CD14-positive monocyte (primary cell): Measurements from ENCODE around the gene KLF15. TPM values are rescaled to one million over a fixed set of nuclear protein-coding genes. Genes with fewer than 3 reads are reported as not detected.

ENCODE experiments used
- DNase-seq, 3 donors: peaks; one replicate each; pipeline ENCODE4 v3.0.0-alpha.2; 2011 to 2022
- H2AFZ ChIP-seq: 2 replicates; pipeline ENCODE4 v1.6.0; 2012; ENCODE audit warnings: mild to moderate bottlenecking, low read depth, low read length, inconsistent platforms; ENCODE audit not compliant: insufficient read depth, poor library complexity, severe bottlenecking
- H3K27ac ChIP-seq, 2 donors: 1 replicate in 1 of 2; 2 replicates in 1 of 2; pipeline ENCODE4 v1.5.1; 2012 to 2013; ENCODE audit warnings: low read length in 2 of 2, control low read depth in 1 of 2, inconsistent platforms in 1 of 2, low read depth in 1 of 2, mild to moderate bottlenecking in 1 of 2
- H3K27me3 ChIP-seq, 2 donors: one replicate each; pipeline versions ENCODE4 v1.6.0 to v1.6.1; 2011 to 2013; ENCODE audit warnings: low read length in 2 of 2; ENCODE audit not compliant: control insufficient read depth in 2 of 2, insufficient read depth in 2 of 2
- H3K36me3 ChIP-seq, 2 donors: replicated peaks in 1 of 2; 1 replicate in 1 of 2; 2 replicates in 1 of 2; pipeline versions ENCODE4 v1.5.1 to v1.6.1; 2012 to 2013; ENCODE audit warnings: low read length in 2 of 2, control low read depth in 1 of 2, inconsistent platforms in 1 of 2, mild to moderate bottlenecking in 1 of 2; ENCODE audit not compliant: insufficient read depth in 2 of 2, control insufficient read depth in 1 of 2
- H3K4me1 ChIP-seq, 2 donors: 1 replicate in 1 of 2; 2 replicates in 1 of 2; pipeline versions ENCODE4 v1.5.1 to v1.6.1; 2012 to 2013; ENCODE audit warnings: low read length in 2 of 2, control low read depth in 1 of 2, inconsistent platforms in 1 of 2, mild to moderate bottlenecking in 1 of 2, moderate library complexity in 1 of 2; ENCODE audit not compliant: insufficient read depth in 2 of 2, control insufficient read depth in 1 of 2
- H3K4me2 ChIP-seq: replicated peaks from 2 replicates; pipeline ENCODE3; 2012; ENCODE audit warnings: low read length, moderate library complexity, mild to moderate bottlenecking; ENCODE audit not compliant: poor library complexity, severe bottlenecking; ENCODE audit errors: extremely low read depth
- H3K4me3 ChIP-seq, 3 experiments: fragments of 200-600 bp in 1 of 3; sonication (generic) in 1 of 3; replicated peaks in 1 of 3; 1 replicate in 2 of 3; 2 replicates in 1 of 3; pipeline ENCODE4 v1.5.1; 2011 to 2013; ENCODE audit warnings: low read length in 3 of 3, mild to moderate bottlenecking in 3 of 3, control low read depth in 2 of 3, low read depth in 2 of 3, inconsistent platforms in 1 of 3, moderate library complexity in 1 of 3
- H3K79me2 ChIP-seq: 2 replicates; pipeline ENCODE4 v1.6.0; 2012; ENCODE audit warnings: mild to moderate bottlenecking, control low read depth, inconsistent platforms, low read length, moderate library complexity; ENCODE audit not compliant: insufficient read depth
- H3K9ac ChIP-seq: 2 replicates; pipeline ENCODE4 v1.6.0; 2017; ENCODE audit warnings: low read length, mild to moderate bottlenecking; ENCODE audit not compliant: insufficient read depth, poor library complexity, severe bottlenecking
- H3K9me3 ChIP-seq, 2 donors: replicated peaks in 1 of 2; 1 replicate in 1 of 2; 2 replicates in 1 of 2; pipeline versions ENCODE4 v1.5.1 to v1.6.1; 2012 to 2013; ENCODE audit warnings: low read length in 2 of 2, control low read depth in 1 of 2; ENCODE audit not compliant: control insufficient read depth in 1 of 2, insufficient read depth in 1 of 2
- H4K20me1 ChIP-seq: 2 replicates; pipeline ENCODE4 v1.6.0; 2012; ENCODE audit warnings: mild to moderate bottlenecking, low read length, control low read depth, moderate library complexity; ENCODE audit not compliant: insufficient read depth
- H3K27ac Mint-ChIP-seq, 7 donors: one replicate each; pipeline ENCODE4 v1.8.0; 2020; ENCODE audit warnings: mild to moderate bottlenecking in 7 of 7, mixed read lengths in 7 of 7, moderate library complexity in 6 of 7, inconsistent platforms in 2 of 7
- H3K27me3 Mint-ChIP-seq, 3 donors: one replicate each; pipeline ENCODE4 v1.8.0; 2021 to 2022; ENCODE audit warnings: low read depth in 3 of 3, mild to moderate bottlenecking in 3 of 3, mixed read lengths in 3 of 3, moderate library complexity in 3 of 3, inconsistent platforms in 1 of 3
- H3K36me3 Mint-ChIP-seq, 2 donors: one replicate each; pipeline ENCODE4 v1.8.0; 2020; ENCODE audit warnings: mixed read lengths in 2 of 2, inconsistent platforms in 1 of 2, mild to moderate bottlenecking in 1 of 2
- H3K4me1 Mint-ChIP-seq: one replicate; pipeline ENCODE4 v1.8.0; 2020; ENCODE audit warnings: mild to moderate bottlenecking, mixed read lengths
- H3K4me3 Mint-ChIP-seq, 2 donors: one replicate each; pipeline ENCODE4 v1.8.0; 2020; ENCODE audit warnings: mild to moderate bottlenecking in 2 of 2, mixed read lengths in 2 of 2, moderate library complexity in 1 of 2
- H3K9me3 Mint-ChIP-seq, 7 donors: one replicate each; pipeline ENCODE4 v1.8.0; 2020 to 2022; ENCODE audit warnings: mixed read lengths in 7 of 7, mild to moderate bottlenecking in 6 of 7, moderate library complexity in 6 of 7, inconsistent platforms in 2 of 7
- WGBS: methylation state at CpG from one replicate; pipeline ENCODE4 v1.1.5; 2013; ENCODE audit warnings: missing lambda C conversion rate; ENCODE audit not compliant: insufficient coverage; 5-methylcytosine and 5-hydroxymethylcytosine counted together
- intact Hi-C, 2 donors: fragments of 100-400 bp; cut with micrococcal nuclease; formaldehyde crosslinking; loops; one replicate each; pipeline versions ENCODE4 v1.15.0 to v1.15.1; 2023
- polyA plus RNA-seq, 3 donors: library from polyadenylated mRNA; depleted of rRNA in 1 of 3; unstranded in 2 of 3; stranded (reverse) in 1 of 3; fragments of 300-500 nt in 2 of 3; fragments of >200 nt in 1 of 3; fragmentation: Illumina TruSeq in 2 of 3; gene quantifications; 1 replicate in 2 of 3; 2 replicates in 1 of 3; pipeline ENCODE4 v1.2.3, GENCODE V29; 2012 to 2021
- TF ChIP-seq, protein P1 (sequence below): fragments of 200-600 bp; IDR thresholded peaks from one replicate; pipeline ENCODE4 v1.8.0; 2022; ENCODE audit warnings: antibody characterized with exemption, mild to moderate bottlenecking

The KLF15 gene
- polyA plus RNA-seq, 3 donors = not detected

GRCh38 chr3:126322181-126322967 is 34.8 kb downstream of the KLF15 start:
- H3K4me3 ChIP-seq = no peak overlapping the region
- H3K27me3 ChIP-seq = no peaks in the 10 kb centered on the region
- H3K9me3 Mint-ChIP-seq = peaks cover 0 to 12% (median 7%) of the 10 kb centered on the region in 7 donors
- peaks cover 0 to 9% of the 10 kb centered on the region in 2 donors for H3K9me3 ChIP-seq
- peaks cover 4 to 8% (median 6%) of the 10 kb centered on the region in 3 donors for H3K27me3 Mint-ChIP-seq
- H3K4me1 Mint-ChIP-seq = no peaks in the 10 kb centered on the region
- WGBS = 82% methylated on average over 8 of the region's 9 CpGs
- no peak for DNase-seq
- H3K36me3 ChIP-seq = no peaks in the 10 kb centered on the region
- no peak overlapping the region for H3K27ac Mint-ChIP-seq
- H3K4me3 Mint-ChIP-seq = no peak overlapping the region
- H3K36me3 Mint-ChIP-seq = no peaks in the 10 kb centered on the region
- no peaks in the 10 kb centered on the region for H3K79me2 ChIP-seq
- intact Hi-C loops = no loop called here
- no peaks in the 10 kb centered on the region for H3K4me1 ChIP-seq
- H3K9ac ChIP-seq = no peak overlapping the region
- H3K27ac ChIP-seq = no peak overlapping the region
- no peak overlapping the region for H3K4me2 ChIP-seq
- TF ChIP-seq, protein P1, sequence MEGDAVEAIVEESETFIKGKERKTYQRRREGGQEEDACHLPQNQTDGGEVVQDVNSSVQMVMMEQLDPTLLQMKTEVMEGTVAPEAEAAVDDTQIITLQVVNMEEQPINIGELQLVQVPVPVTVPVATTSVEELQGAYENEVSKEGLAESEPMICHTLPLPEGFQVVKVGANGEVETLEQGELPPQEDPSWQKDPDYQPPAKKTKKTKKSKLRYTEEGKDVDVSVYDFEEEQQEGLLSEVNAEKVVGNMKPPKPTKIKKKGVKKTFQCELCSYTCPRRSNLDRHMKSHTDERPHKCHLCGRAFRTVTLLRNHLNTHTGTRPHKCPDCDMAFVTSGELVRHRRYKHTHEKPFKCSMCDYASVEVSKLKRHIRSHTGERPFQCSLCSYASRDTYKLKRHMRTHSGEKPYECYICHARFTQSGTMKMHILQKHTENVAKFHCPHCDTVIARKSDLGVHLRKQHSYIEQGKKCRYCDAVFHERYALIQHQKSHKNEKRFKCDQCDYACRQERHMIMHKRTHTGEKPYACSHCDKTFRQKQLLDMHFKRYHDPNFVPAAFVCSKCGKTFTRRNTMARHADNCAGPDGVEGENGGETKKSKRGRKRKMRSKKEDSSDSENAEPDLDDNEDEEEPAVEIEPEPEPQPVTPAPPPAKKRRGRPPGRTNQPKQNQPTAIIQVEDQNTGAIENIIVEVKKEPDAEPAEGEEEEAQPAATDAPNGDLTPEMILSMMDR = no peak
- no peaks in the 10 kb centered on the region for H4K20me1 ChIP-seq
- H2AFZ ChIP-seq = no peak overlapping the region

DNA sequence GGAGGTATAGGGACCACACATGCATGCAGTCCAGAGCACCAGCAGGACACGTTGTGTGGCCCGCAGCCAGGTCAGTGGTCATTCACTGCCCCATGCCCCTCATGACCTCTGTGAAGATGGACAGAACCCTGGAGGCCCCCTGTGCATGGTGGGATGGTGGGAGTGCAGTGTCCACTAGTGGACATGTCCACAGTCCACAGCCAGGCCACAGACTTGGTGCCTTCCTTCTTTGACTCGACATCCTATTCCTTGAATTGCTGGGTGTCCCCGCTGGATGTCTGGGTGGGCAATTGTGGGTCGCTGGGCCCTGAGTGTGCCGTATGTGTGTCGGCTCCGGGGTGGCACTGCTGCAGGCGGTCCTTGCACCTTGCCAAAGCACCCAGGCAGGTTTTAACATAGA is 35.7 kb downstream of the KLF15 start:
- Histone ChIP-seq H2AFZ (no peak overlapping the region), H3K4me3 (no peak overlapping the region), H3K9me3 (peaks cover 0 to 4% of the 10 kb centered on the region in 2 donors), H3K27me3 (no peaks in the 10 kb centered on the region), H3K36me3 (no peaks in the 10 kb centered on the region), H3K4me1 (no peaks in the 10 kb centered on the region), H4K20me1 (no peaks in the 10 kb centered on the region), H3K27ac (no peak overlapping the region), H3K4me2 (no peak overlapping the region), H3K79me2 (no peaks in the 10 kb centered on the region), H3K9ac (no peak overlapping the region)
- DNase-seq = no peak
- H3K4me1 Mint-ChIP-seq = no peaks in the 10 kb centered on the region
- H3K9me3 Mint-ChIP-seq = peaks cover 0 to 7% (median 3%) of the 10 kb centered on the region in 7 donors
- TF ChIP-seq, protein P1 = no peak
- no peaks in the 10 kb centered on the region for H3K36me3 Mint-ChIP-seq
- intact Hi-C loops = no loop called here
- WGBS = 82% methylated on average over 9 of the region's 9 CpGs
- peaks cover 0 to 13% (median 6%) of the 10 kb centered on the region in 3 donors for H3K27me3 Mint-ChIP-seq
- no peak overlapping the region for H3K27ac Mint-ChIP-seq
- no peak overlapping the region for H3K4me3 Mint-ChIP-seq
